Activated T-cell treated with anti-CD3 and anti-CD28 coated beads for 24 hours (primary cell): ENCODE measurements around the gene GALNTL6.

ENCODE experiments used
- DNase-seq: peaks from one replicate; pipeline ENCODE4 v3.0.0-alpha.2; 2020; ENCODE audit warnings: low read depth

GALNTL6 gene

GRCh38 chr4:172220679-172221078, 407.5 kb downstream of the GALNTL6 start:
- no peak for DNase-seq

- DNase-seq: no peak
Observed at GRCh38 chr4:172225457-172225856, 412.3 kb downstream of the GALNTL6 start.

- no peak for DNase-seq
Observed at GRCh38 chr4:172232966-172233365, 419.8 kb downstream of the GALNTL6 start.

- DNase-seq: no peak
Observed at GRCh38 chr4:172243551-172243950, 430.3 kb downstream of the GALNTL6 start.

- no peak for DNase-seq
Observed at GRCh38 chr4:172245516-172245915, 432.3 kb downstream of the GALNTL6 start.

GRCh38 chr4:172253409-172253808, 440.2 kb downstream of the GALNTL6 start:
- DNase-seq: no peak

- no peak for DNase-seq
Observed at GRCh38 chr4:172256820-172257219, 443.6 kb downstream of the GALNTL6 start.

GRCh38 chr4:172270397-172270796, 457.2 kb downstream of the GALNTL6 start:
- no peak for DNase-seq

- DNase-seq: no peak
Observed at GRCh38 chr4:172287117-172287516, 473.9 kb downstream of the GALNTL6 start.

- no peak for DNase-seq
Observed at GRCh38 chr4:172305698-172306097, 492.5 kb downstream of the GALNTL6 start.

GRCh38 chr4:172308078-172308477, 494.9 kb downstream of the GALNTL6 start:
- no peak for DNase-seq

GRCh38 chr4:172311682-172312081, 498.5 kb downstream of the GALNTL6 start:
- DNase-seq: no peak

GRCh38 chr4:172323288-172323687, 510.1 kb downstream of the GALNTL6 start:
- DNase-seq: no peak

- DNase-seq: no peak
Observed at GRCh38 chr4:172344308-172344938, 531.2 kb downstream of the GALNTL6 start.

- DNase-seq: no peak
Observed at GRCh38 chr4:172348426-172348825, 535.2 kb downstream of the GALNTL6 start.

GRCh38 chr4:172352356-172352755, 539.2 kb downstream of the GALNTL6 start:
- no peak for DNase-seq

GRCh38 chr4:172356016-172356415, 542.8 kb downstream of the GALNTL6 start:
- DNase-seq: no peak

- no peak for DNase-seq
Observed at GRCh38 chr4:172357006-172357540, 543.9 kb downstream of the GALNTL6 start.

- DNase-seq: no peak
Observed at GRCh38 chr4:172362569-172362968, 549.4 kb downstream of the GALNTL6 start.

- no peak for DNase-seq
Observed at GRCh38 chr4:172369471-172369959, 556.3 kb downstream of the GALNTL6 start.

GRCh38 chr4:172377486-172378140, 564.4 kb downstream of the GALNTL6 start:
- DNase-seq: no peak

- no peak for DNase-seq
Observed at GRCh38 chr4:172379834-172380233, 566.6 kb downstream of the GALNTL6 start.

GRCh38 chr4:172390331-172390730, 577.1 kb downstream of the GALNTL6 start:
- DNase-seq: no peak
